ENCODE results near the gene PRSS21.

The PRSS21 gene

DNA sequence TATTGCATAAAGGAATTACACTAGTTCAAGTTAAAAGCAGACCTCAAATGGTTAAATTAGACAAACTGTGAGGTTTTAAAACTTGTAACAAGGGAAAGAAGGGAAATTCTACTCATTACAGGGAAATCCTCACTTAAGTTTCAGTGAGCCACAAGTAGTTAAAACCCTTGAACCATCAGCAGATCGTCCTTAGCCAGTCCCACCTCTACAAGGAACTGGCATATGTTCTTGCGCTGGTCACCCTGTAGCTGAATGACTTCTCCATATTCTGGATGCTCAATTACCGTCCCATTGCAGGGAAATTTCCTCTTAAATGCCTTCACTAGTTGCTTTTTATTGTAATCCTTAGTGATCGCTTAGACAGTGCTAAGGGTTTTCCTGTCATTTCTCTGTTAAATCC is 5.5 kb downstream of the PRSS21 start:
- Histone ChIP-seq H3K27me3 (replicated peaks; ENCODE audit: control insufficient read depth, insufficient read depth, low read length) (peaks cover 2% of the 10 kb centered on the region; the same call in 1 of the 2 replicates), H3K36me3 (ENCODE audit: control insufficient read depth, insufficient read depth, low read length) (no peaks in the 10 kb centered on the region), H3K4me3 (replicated peaks; ENCODE audit: low read depth, low read length) (no peak overlapping the region)
- TF ChIP-seq CTCF (IDR thresholded peaks at IDR 0.05; ENCODE audit: insufficient read depth, low read length, poor library complexity, severe bottlenecking) = no peak
- no peak for DNase-seq (ENCODE audit: extremely low read depth, insufficient read length)

GRCh38 chr16:2824626-2825025 is 7.6 kb downstream of the PRSS21 start:
- H3K27me3 ChIP-seq (replicated peaks; ENCODE audit: control insufficient read depth, insufficient read depth, low read length) = no peaks in the 10 kb centered on the region; the same call in 1 of the 2 replicates
- H3K4me3 ChIP-seq (replicated peaks; ENCODE audit: low read depth, low read length) = no peak overlapping the region
- no peaks in the 10 kb centered on the region for H3K36me3 ChIP-seq (ENCODE audit: control insufficient read depth, insufficient read depth, low read length)
- DNase-seq (ENCODE audit: extremely low read depth, insufficient read length) = no peak
- no peak for TF ChIP-seq CTCF (IDR thresholded peaks at IDR 0.05; ENCODE audit: insufficient read depth, low read length, poor library complexity, severe bottlenecking)

DNA sequence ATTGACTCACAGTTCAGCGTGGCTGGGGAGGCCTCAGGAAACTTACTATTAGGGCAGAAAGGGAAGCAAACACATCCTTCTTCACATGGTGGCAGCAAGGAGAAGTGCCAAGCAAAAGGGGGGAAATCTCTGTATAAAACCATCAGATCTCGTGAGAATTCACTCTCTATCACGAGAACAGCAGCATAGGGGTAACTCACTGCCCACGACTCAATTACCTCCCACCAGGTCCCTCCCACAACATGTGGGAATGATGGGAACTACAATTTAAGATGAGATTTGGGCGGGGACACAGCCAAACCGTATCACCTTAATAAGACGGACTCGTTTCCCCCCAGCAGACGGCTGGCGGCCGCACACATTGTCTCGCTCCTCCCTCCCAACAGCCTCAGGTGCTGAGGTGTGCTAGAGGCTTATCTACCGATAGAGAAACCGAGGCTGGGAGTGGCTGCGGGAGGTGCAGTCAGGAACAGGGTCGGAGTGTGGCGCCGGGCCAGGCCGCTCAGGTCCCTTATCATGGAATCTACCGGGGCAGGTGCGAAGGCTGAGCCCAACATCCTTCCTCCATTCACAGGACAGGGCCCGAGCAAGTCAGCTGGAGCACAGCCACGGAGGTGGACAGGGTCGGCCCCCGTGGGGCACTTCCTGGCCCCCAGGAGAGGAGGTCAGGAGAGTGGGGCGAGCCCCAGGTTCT is 8.2 kb downstream of the PRSS21 start:
- Histone ChIP-seq H3K27me3 (replicated peaks; ENCODE audit: control insufficient read depth, insufficient read depth, low read length) (no peaks in the 10 kb centered on the region; the same call in 1 of the 2 replicates), H3K36me3 (ENCODE audit: control insufficient read depth, insufficient read depth, low read length) (no peaks in the 10 kb centered on the region), H3K4me3 (replicated peaks; ENCODE audit: low read depth, low read length) (no peak overlapping the region)
- DNase-seq (ENCODE audit: extremely low read depth, insufficient read length) = no peak
- no peak for TF ChIP-seq CTCF (IDR thresholded peaks at IDR 0.05; ENCODE audit: insufficient read depth, low read length, poor library complexity, severe bottlenecking)

DNA sequence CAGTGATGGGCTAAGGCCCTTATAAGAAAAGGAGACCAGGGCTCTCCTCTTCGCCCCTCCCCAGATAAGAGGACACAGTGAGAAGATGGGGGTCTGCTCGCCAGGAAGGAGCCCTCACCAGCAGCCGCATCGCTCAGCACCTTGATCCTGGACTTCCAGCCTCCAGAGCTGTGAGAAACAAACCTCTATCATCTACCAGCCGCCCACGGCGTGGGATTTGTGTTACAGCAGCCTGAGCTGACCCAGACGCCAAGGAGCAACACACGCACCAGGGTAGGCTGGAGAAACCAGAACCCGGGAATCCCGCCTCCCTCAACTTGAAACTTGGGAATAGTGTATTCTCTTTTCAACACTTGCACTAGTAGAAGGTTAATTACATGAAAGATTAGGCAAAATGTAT is 8.9 kb downstream of the PRSS21 start:
- TF ChIP-seq CTCF (IDR thresholded peaks at IDR 0.05; ENCODE audit: insufficient read depth, low read length, poor library complexity, severe bottlenecking) = no peak
- Histone ChIP-seq H3K27me3 (replicated peaks; ENCODE audit: control insufficient read depth, insufficient read depth, low read length) (no peaks in the 10 kb centered on the region; the same call in 1 of the 2 replicates), H3K36me3 (ENCODE audit: control insufficient read depth, insufficient read depth, low read length) (no peaks in the 10 kb centered on the region), H3K4me3 (replicated peaks; ENCODE audit: low read depth, low read length) (no peak overlapping the region)
- DNase-seq (ENCODE audit: extremely low read depth, insufficient read length) = no peak

GRCh38 chr16:2826591-2827373 is 9.7 kb downstream of the PRSS21 start:
- TF ChIP-seq CTCF (IDR thresholded peaks at IDR 0.05; ENCODE audit: insufficient read depth, low read length, poor library complexity, severe bottlenecking) = no peak
- no peak overlapping the region for H3K4me3 ChIP-seq (replicated peaks; ENCODE audit: low read depth, low read length)
- DNase-seq (ENCODE audit: extremely low read depth, insufficient read length) = no peak
- no peaks in the 10 kb centered on the region for H3K36me3 ChIP-seq (ENCODE audit: control insufficient read depth, insufficient read depth, low read length)
- H3K27me3 ChIP-seq (replicated peaks; ENCODE audit: control insufficient read depth, insufficient read depth, low read length) = no peaks in the 10 kb centered on the region; the same call in 1 of the 2 replicates
